ENCODE measurements around the gene CREB3L2. TPM values are rescaled to one million over a fixed set of nuclear protein-coding genes. Genes with fewer than 3 reads are reported as not detected.

The CREB3L2 gene
- polyA plus RNA-seq, 3 donors: 6.9 to 12.9 (median 11.9) TPM

DNA sequence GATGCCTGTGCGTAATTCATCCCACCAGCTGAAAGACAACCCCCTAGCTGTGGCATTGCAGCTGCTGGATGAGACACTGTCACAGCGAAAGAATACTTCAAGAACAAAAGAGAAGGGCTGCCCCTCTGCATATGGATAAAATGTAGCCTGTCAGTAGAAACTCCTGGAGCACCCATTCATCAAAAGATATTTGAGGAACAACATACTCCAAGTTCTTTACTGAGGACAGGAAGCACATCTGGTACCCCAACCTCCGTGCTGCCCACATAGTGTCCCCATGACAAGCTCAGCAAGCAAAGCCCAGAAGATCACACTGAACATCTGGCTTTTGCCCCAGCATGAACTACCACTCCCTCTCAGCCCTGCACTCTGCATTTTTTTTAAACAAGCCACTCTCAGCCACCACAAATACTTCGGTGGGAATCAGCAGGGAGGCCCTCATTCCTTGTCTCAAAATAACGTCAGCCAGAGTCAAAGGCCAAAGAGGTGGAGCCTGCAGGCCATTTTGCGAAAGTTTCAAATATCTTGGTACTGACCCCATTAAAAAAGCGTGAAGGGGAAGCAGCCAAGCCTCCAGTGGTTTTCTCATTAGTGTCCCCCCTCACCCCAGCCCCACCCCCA, 1.7 kb downstream of the CREB3L2 start:
- Mint-ChIP-seq H3K9me3 (no peaks in the 10 kb centered on the region), H3K4me3 (peak overlapping the region; percentile 97), H3K27me3 (ENCODE audit: low read depth in 3 of 3) (peaks cover 0 to 2% (median 0%) of the 10 kb centered on the region in 3 donors), H3K36me3 (peaks cover 6 to 9% of the 10 kb centered on the region in 2 donors), H3K27ac (peak overlapping the region; percentile 2 to 92 (median 48)), H3K4me1 (peaks cover 59% of the 10 kb centered on the region)
- Histone ChIP-seq H2AFZ (ENCODE audit: insufficient read depth, low read depth, low read length, poor library complexity, severe bottlenecking) (peak overlapping the region; percentile 43), H3K9ac (ENCODE audit: insufficient read depth, low read length, poor library complexity, severe bottlenecking) (peak overlapping the region; percentile 91), H3K4me3 (replicated peaks in 1 of 3; ENCODE audit: low read depth in 2 of 3, low read length in 3 of 3) (peak overlapping the region in 2 of 3 experiments; percentile 66 to 95), H3K4me1 (ENCODE audit: control insufficient read depth in 1 of 2, insufficient read depth in 2 of 2, low read length in 2 of 2) (peaks cover 34 to 44% of the 10 kb centered on the region in 2 donors), H4K20me1 (ENCODE audit: insufficient read depth, low read length) (no peaks in the 10 kb centered on the region), H3K27ac (ENCODE audit: low read depth in 1 of 2, low read length in 2 of 2) (no peak overlapping the region), H3K27me3 (ENCODE audit: control insufficient read depth in 2 of 2, insufficient read depth in 2 of 2, low read length in 2 of 2) (no peaks in the 10 kb centered on the region), H3K79me2 (ENCODE audit: insufficient read depth, low read length) (peaks cover 61% of the 10 kb centered on the region), H3K36me3 (replicated peaks in 1 of 2; ENCODE audit: control insufficient read depth in 1 of 2, insufficient read depth in 2 of 2, low read length in 2 of 2) (no peaks in the 10 kb centered on the region), H3K9me3 (replicated peaks in 1 of 2; ENCODE audit: control insufficient read depth in 1 of 2, insufficient read depth in 1 of 2, low read length in 2 of 2) (no peaks in the 10 kb centered on the region), H3K4me2 (replicated peaks; ENCODE audit: extremely low read depth, low read length, poor library complexity, severe bottlenecking) (peak overlapping the region; percentile 78)
- intact Hi-C loops (cut with micrococcal nuclease): loop anchor here in 1 of 2 donors (10.0 kb wide), 2 partner anchors 55 to 465 kb away; partner anchors contain the start of gene TRIM24
- whole genome bisulfite sequencing (ENCODE audit: insufficient coverage): 4% methylated on average over 7 of the region's 7 CpGs
- DNase-seq: peak in 2 of 3 donors; percentile 14 to 15
- no peak for TF ChIP-seq CTCF (IDR thresholded peaks at IDR 0.05)

DNA sequence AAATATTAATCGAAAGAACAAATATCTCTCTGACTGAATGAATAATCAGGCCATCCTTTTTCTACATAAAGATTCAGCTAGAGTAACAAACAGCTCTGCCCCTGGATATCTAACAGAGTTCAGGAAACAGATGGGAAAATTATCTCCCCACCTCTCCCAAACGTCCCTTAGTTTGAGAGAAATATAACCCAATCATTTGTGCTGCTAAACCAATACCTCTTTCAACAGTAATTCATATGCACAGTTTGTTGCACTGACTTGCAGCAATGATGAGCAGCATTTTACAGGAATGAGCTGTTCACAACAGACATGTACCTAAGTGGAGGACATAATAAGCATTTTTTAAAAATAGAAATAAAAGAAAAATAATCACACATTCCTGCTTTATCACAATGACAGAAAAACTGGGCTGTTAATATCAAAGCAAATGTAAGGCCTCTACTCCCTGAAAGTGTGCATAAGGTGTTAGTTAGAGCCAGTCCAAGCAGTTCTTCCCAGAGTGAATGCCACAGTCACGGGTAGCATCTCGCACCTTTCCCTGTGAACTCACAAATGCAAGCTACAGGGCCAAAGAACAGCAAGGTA, 2.3 kb downstream of the CREB3L2 start:
- Histone ChIP-seq H3K36me3 (replicated peaks in 1 of 2; ENCODE audit: control insufficient read depth in 1 of 2, insufficient read depth in 2 of 2, low read length in 2 of 2) (no peaks in the 10 kb centered on the region), H4K20me1 (ENCODE audit: insufficient read depth, low read length) (no peaks in the 10 kb centered on the region), H3K4me3 (replicated peaks in 1 of 3; ENCODE audit: low read depth in 2 of 3, low read length in 3 of 3) (peak overlapping the region in 1 of 3 experiments; percentile 95), H3K27me3 (ENCODE audit: control insufficient read depth in 2 of 2, insufficient read depth in 2 of 2, low read length in 2 of 2) (no peaks in the 10 kb centered on the region), H3K4me1 (ENCODE audit: control insufficient read depth in 1 of 2, insufficient read depth in 2 of 2, low read length in 2 of 2) (peaks cover 34 to 44% of the 10 kb centered on the region in 2 donors), H3K9ac (ENCODE audit: insufficient read depth, low read length, poor library complexity, severe bottlenecking) (no peak overlapping the region), H3K79me2 (ENCODE audit: insufficient read depth, low read length) (peaks cover 66% of the 10 kb centered on the region), H2AFZ (ENCODE audit: insufficient read depth, low read depth, low read length, poor library complexity, severe bottlenecking) (no peak overlapping the region), H3K27ac (ENCODE audit: low read depth in 1 of 2, low read length in 2 of 2) (no peak overlapping the region), H3K4me2 (replicated peaks; ENCODE audit: extremely low read depth, low read length, poor library complexity, severe bottlenecking) (peak overlapping the region; percentile 78), H3K9me3 (replicated peaks in 1 of 2; ENCODE audit: control insufficient read depth in 1 of 2, insufficient read depth in 1 of 2, low read length in 2 of 2) (no peaks in the 10 kb centered on the region)
- Mint-ChIP-seq H3K36me3 (peaks cover 6 to 9% of the 10 kb centered on the region in 2 donors), H3K9me3 (no peaks in the 10 kb centered on the region), H3K4me3 (peak overlapping the region; percentile 97), H3K27ac (peak overlapping the region in 3 of 7 donors; percentile 3 to 92 (median 21)), H3K27me3 (ENCODE audit: low read depth in 3 of 3) (peaks cover 0 to 2% (median 0%) of the 10 kb centered on the region in 3 donors), H3K4me1 (peaks cover 59% of the 10 kb centered on the region)
- 28% methylated on average over 3 of the region's 4 CpGs for WGBS (ENCODE audit: insufficient coverage)
- intact Hi-C loops (cut with micrococcal nuclease): loop anchor here in 1 of 2 donors (10.0 kb wide), 2 partner anchors 55 to 465 kb away; partner anchors contain the start of gene TRIM24
- no peak for TF ChIP-seq CTCF (IDR thresholded peaks at IDR 0.05)
- no peak for DNase-seq

Measured in CD14-positive monocyte (primary cell).